ENCODE measurements around the gene CDKL5.
"Not testable (repeated sequence)": the region's sequence is repeated elsewhere in the genome, so short reads cannot be mapped to it uniquely, and the experiment has no call there.

Gene CDKL5

DNA sequence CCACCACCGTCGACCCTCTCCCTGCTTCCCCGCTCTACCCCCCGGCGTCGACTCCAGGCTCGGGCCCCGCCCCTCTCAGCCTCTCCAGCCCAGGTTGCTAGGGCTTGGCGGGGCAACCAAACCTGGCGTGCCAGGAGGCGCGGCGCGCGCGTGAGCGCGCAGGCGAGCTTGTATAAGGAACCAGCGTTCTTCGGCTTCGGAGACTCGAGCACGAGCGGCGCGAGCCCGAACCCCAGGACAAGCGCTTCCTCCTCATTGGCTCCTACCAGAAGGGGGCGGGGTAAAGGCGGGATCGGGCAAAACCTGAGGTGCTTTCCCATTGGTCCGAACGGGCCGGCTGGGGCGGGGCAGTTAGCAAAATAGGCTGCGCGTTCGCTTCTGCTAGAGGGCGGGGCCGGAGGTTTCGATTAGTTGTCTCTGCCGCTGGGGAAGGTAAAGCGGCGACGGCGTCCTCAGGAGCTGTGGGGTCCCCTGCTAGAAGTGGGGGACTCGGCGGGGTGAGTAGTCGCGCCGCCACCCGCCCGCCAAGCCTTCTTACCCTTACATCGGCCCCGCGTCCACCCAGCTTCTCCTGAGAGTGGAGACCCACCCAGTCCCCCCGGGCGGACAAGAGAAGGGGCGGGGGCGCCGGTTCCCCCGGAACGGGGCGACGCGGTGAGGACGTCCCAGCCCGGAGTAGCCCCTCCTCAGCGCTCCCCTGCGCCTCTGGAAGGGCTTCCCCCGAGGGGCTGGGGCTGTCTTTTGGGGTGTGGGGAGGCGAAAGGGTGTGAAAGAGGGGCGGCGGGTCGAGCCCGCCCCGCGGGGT, at the start of gene CDKL5:
Gene CDKL5 (plus strand): TSS at position 410 of the 805 bp plus-strand sequence. CDS start 81,489 bp downstream, outside the sequence.
- DNase-seq (ENCODE audit: low spot score) = peak; percentile 94

DNA sequence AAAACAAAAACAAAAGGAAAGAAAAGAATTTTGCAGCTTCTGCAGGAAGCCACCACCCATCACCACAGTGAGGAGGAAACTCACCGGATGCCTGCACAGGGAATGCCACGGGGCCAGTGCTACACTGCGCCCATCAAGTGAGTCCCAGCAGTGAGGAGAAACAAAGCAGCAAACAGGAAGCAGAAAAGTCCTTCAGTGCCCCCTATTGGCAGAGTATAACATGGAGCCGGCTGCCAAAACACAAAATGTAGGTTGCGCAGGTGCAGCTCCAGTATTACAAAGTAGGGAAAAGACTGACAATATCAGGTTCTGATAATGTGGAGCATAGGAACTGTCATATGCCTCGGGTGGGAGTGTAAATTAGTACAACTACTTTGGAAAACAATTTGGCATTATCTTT, 47.6 kb upstream of the CDKL5 start:
- DNase-seq (ENCODE audit: low spot score) = no peak

DNA sequence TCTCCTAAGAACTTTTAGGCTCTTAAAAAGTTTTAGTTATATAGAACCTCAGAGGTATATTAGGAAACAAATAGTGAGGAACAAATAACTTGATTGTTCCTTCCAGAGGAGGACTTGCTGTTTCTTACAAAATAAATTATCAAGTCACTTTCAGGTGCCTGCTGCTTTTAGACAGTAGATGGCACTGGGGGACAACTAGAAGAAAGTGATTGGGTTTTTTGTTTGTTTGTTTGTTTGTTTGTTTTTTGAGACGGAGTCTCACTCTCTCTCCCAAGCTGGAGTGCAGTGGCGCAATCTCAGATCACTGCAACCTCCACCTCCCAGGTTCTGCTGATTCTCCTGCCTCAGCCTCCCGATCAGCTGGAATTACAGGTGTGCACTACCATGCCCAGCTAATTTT, 35.4 kb upstream of the CDKL5 start:
- no peak for DNase-seq (ENCODE audit: low spot score)

DNA sequence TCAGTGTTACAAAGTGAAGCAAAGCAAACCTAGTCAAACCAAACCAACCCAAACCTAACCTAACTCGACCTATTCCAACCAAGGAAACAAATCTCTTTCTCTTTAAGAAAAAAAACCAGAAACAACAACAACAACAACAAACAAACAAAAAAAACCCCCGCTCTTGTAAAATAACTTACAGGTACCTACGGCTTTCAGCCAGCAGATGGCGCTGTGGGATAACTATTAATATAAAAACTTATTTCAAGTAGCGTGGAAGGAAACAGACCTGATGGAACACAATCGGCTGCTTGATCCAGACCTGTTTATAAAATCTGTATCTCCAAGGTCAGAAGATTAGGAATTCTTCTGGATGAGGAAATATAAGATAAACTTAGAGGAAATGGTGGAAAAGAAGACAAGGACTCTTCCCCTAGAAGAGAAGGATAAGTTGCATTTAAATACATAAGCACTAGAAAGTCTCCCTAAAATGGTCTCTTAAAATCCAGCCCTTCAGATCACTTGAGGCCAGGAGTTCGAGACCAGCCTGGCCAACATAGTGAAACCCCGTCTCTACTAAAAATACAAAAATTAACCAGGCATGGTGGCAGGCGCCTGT, 34.4 kb upstream of the CDKL5 start:
- no peak for DNase-seq (ENCODE audit: low spot score)

DNA sequence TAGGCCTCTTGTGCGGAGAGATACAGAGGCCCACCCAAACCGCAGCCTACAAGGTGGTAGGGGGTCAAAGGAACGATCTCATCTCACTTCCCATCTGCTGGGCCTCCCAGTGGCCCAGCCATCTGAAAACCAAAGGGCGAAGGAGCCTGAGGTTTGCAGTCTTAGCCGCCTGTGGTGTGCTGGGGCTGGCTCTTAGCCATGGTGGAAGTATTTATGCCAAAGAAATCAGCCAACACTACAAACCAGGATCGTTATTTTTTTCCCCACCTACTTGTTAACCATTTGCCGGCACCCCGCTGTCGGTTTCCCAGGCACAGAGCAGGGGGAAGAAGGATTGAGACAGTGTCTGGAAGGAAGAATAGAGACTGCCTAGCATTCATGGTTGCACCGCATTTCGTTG, 30.9 kb upstream of the CDKL5 start:
- no peak for DNase-seq (ENCODE audit: low spot score)

DNA sequence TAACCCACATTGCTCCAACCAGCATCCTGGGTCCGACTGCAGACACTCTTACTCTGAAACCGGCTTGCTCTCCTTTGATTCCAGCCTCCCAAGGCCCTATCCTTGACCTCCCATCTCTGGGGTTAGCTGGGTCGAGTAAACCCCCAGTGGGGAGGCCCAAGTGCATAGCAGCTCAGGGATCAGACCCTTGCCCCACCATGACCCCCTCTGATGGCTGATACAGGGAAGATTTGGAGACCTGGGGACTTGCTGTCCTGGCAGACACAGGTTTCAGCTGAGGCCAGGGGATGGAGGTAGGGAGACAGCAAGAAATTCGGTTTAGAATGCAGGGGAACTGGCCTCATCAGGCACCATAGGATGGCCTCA, 23.6 kb upstream of the CDKL5 start:
- DNase-seq (ENCODE audit: low spot score) = no peak

DNA sequence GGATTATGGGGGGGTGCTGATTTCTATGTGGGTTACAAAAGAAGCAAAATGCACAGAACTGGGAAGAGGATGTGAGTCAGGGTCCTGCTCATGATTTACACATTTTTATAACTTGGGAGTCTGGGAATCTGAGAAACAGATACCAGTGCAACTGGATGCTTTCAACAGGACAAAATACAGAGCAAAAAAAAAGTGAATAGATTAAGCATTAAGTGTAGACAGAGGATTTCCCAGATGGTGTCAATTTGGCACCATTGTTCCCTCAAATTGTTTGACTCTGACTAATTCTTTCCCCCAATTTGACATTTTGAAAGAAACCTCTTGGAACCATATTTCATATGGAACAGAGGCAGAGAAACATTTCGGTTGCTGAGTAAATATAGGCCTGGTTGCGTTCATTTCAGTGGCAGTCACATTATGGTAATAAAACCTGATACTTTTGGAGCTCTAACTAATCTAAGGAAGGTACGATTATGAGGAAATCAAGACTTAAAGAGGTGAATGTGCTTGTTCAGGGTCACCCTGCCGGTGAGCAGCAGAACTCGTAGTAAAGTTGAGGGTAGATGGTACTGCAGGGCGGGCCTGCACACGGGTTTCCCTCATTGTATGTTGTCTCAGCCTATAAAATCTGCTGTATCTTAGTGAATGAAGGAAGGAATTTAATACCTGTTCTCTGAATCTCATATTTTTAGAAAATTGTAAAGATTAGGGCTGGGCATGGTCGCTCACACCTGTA, 18.7 kb upstream of the CDKL5 start:
- DNase-seq (ENCODE audit: low spot score) = no peak

DNA sequence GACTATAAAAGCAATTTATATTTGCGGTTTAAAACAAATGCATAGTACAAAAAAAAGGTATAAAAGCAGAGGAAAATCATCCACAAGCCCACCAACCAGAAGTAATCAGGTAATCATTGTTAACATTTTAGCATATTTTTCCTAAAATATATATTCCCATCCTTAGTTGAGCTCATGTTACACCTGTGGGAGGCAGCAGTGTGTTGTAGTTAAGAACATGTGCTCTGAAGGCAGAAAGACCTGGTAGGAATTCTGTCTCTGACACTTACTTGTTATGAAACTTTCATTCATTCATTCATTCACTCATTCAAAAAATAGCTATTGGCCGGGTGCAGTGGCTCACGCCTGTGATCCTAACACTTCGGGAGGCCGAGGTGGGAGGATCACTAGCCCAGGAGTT, 15.4 kb upstream of the CDKL5 start:
- no peak for DNase-seq (ENCODE audit: low spot score)

DNA sequence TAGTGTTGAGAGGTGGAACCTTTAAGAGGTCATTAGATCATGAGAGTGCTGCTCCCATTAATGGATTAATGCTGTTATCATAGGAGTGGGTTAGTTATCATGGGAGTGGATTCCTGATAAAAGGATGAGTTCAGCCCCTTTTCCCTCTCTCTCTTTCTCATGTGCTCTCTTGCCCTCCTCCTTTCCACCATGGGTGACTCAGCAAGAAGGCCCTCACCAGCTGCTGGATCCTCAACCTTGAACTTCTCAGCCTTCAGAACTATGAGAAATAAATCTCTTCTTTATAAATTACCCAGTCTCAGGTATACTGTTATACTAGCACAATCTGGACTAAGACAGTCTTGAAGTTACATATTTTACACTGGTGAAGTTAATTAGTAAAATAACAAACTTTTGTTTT, 10.0 kb upstream of the CDKL5 start:
- DNase-seq (ENCODE audit: low spot score) = no peak

DNA sequence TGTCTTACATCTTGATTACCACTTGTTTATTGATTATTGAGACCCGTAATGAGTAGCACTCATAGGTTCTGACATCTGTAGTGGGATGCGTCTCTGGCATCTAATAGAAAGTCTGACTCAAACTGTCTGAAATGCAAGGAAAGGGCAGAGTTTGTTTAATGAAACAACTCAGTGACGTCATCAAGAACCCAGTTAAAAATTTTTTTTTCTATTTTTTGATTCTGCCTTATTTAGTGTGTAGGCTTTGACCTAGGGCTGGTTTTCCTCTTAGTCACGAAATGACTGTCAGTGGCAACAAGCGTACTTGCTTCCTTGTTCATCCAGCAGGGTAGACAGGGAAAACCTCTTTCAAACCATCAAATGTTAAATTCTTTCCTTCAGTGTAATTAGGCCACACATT, 3.1 kb upstream of the CDKL5 start:
- DNase-seq (ENCODE audit: low spot score) = no peak

DNA sequence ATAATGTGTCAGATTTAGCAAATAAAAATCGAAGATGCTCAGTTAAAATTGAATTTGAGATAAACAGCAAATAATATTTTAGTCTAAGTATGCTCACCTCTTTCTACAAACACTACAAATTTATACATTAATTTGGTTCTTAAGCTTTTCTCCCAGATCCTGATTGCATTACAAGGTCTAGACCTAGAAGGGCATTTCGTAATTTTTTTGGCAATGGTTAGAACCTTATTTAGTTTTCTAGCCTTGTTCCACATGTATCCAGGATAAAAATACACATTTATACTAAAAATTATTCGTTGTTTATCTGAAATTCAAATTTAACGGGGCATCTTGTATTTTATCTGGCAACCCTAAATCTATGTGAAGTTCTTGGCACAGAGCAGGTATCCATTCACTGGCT, 2.5 kb upstream of the CDKL5 start:
- DNase-seq (ENCODE audit: low spot score) = no peak

DNA sequence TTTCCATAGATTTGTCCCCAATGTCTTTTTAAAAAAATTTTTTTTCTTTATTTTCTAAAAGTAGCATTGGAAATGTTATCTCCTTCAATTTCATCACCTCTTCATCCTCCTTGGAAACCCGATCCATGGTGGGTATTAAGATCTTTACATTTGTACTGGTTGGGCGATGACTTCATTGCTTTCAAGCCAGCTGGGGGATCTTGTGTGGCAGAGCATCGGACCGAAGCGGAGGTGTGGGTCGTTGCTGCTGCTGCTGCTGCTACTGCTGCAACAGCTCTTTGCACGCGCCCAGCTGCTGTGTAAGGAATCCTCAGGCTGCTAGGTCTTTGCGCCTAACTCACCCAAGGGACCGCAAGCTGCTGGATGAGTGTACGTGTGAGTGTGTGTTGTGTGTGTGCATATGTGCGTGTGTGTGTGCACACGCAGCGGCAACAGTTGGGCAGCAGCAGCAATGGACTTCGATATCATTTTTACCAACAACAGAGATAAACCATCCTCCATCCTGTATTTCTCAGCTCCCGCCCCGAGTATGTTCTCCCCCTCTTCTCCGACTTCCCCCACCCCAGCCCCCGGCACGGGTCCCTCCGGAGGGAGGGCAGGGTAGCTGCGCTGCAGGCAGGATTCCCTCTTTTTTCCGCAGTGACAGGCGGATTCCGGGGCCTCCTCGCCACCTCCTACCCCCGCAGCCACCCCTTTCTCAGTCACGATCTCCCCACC, 768 bp upstream of the CDKL5 start:
- no peak for DNase-seq (ENCODE audit: low spot score)

DNA sequence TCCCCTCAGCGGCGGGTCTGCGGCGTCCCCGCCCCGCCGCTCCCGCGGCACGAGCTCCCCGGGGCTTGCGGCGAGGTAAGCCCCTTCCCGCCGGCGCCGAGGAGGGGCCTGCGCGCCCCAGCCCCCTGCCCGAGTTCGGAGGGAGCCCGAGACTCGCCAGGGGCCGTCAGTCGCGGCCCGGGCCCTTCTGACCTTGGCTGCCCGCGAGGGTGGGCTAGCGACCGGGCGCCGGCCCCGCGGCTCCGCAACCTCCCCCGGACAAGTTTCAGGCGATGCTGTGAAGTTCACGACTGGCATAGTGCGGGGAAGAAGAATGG, 554 bp downstream of the CDKL5 start:
- DNase-seq (ENCODE audit: low spot score) = no peak

DNA sequence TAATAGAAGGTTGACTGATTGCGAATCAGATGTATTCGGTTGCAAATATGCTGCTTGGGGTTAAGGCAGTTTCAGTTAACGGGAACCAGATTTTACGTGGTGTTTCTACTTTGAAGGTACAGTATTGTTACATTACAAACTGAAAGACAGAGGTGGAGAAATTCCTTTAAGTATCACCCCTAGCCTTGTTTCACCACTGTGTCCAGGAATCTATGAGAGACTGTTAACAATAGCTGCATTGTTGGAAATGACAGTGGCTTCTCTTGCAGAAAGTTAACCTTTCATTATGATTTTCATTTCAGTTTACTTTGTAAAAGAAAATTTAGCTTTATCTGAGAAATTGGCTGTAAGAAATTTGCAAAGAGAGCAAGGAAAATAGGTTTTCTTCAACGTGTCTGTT, 2.6 kb downstream of the CDKL5 start:
- no peak for DNase-seq (ENCODE audit: low spot score)

DNA sequence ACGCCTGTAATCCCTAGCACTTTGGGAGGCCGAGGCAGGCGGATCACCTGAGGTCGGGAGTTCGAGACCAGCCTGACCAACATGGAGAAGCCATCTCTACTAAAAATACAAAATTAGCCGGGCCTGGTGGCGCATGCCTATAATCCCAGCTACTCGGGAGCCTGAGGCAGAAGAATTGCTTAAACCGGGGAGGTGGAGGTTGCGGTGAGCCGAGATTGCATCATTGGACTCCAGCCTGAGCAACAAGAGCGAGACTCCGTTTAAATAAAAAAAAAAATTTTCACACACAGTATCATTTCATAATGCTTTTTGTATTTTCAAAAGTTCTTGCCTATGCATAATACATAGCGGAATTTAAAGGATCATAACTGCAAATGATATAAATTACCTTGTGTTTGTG, 7.9 kb downstream of the CDKL5 start:
- not testable (repeated sequence) for DNase-seq (ENCODE audit: low spot score)

DNA sequence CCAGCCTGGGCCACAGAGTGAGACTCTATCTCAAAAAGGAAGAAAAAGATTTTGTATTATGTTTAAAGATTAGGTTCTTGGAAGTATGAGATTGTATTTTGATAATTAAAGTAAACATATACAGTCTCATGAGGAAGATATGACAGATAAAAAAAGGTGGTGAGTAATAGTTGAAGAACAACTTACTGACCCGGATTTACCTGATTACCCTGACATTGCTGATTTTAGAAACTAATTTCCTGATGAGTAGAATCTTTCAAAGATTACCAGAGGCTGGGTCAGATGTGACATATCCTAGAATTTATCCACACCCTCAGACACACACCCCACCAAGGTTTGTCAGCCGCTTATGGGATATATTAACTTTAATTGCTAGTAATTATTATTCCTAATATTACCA, 9.5 kb downstream of the CDKL5 start:
- DNase-seq (ENCODE audit: low spot score) = no peak

DNA sequence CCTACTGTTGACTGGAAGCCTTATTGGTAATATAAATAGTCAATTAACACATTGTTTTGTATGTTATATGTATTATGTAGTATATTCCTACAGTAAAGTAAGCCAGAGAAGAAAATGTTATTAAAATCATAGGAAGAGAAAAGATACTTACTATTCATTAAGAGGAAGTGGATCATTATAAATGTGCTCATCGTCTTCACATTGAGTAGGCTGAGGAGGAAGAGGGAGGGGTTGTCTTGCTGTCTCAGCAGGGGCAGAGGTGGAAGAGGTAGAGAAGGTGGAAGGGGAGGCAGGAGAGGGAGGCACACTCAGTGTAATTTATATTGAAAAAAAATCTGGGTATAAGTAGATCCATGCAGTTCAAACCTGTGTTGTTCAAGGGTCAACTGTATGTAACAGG, 10.6 kb downstream of the CDKL5 start:
- DNase-seq (ENCODE audit: low spot score) = no peak

DNA sequence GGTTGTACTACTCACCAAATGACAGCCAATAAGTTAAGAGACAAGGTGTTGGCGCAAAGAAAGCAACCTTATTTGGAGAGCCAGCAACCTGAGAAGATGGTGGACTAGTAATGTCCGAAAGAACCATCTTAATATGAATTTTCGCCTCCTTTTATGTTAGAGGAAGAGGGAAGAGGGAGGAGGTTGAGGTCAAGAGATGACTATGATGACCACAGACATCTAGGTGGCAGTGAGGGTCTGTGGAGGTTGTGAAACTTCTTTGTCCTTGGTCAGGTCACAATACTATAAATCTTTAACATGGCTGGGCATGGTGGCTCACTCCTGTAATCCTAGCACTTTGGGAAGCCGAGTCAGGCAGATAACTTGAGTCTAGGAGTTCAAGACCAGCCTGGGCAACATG, 15.4 kb downstream of the CDKL5 start:
- DNase-seq (ENCODE audit: low spot score) = no peak

DNA sequence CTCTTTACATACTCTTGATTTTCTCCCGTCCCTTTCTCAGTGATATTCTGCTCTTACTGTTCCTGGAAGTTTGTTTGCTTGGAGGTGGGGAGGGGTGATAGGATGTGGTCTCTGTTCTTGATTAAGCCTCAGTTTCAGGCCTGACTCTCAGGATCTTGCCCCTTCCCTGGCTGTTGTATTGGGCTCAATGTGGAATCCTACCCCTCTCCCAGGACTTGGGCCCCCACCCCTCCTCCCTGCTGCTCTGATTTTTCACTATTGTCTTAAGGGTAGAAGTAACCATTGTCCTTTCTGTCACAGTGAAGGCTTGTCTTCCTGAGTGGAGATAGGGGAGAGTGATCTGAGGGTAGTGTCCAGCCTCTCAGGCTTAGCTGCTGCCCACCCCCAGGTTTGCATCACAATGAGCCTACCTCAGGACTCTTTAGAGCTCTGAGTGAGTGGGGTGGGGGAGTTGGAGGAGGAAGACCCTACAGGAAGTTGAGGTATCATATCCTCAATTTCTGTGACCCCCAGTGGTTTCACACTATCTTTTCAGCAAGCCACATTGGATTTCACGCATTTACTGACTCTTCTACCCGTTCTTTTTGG, 16.5 kb downstream of the CDKL5 start:
- DNase-seq (ENCODE audit: low spot score) = no peak

DNA sequence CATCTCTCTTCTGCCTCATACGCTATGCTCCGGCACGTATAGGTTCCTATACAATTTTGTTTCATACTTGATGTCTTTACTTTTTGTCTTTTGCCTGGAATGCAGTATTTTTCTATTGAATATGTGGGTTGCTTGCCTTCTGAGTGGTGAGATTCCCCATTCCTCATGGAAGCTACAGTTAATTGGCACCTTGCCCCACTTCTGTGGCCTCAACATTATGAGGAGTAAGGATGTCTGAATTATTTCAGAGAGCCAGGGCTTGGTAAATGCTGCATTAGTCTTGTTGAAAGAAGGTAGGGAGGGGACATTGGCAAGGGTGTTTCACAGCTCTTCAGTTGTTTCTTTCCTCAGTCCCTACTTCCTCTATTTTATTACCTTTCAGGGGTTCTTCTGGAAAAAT, 23.0 kb downstream of the CDKL5 start:
- DNase-seq (ENCODE audit: low spot score) = no peak

DNA sequence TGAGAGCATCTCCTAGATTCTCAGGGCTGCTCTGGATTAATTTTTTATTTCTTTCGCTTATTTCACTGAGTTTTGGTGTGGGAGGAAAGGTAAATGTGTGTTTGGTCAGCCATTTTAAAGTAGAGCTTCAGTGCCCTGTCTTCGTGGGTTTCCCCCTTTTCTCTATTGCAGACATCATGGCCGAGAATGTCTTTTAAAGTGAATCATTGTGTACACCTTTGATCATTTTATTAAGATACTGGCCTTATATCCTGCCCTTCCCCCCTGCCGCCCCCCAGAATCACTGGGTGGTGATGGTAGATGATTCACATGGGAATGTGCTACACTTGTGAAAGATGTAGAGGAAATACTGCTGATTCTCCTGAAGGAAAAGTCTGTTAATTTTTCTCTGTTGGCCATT, 23.8 kb downstream of the CDKL5 start:
- DNase-seq (ENCODE audit: low spot score) = no peak

DNA sequence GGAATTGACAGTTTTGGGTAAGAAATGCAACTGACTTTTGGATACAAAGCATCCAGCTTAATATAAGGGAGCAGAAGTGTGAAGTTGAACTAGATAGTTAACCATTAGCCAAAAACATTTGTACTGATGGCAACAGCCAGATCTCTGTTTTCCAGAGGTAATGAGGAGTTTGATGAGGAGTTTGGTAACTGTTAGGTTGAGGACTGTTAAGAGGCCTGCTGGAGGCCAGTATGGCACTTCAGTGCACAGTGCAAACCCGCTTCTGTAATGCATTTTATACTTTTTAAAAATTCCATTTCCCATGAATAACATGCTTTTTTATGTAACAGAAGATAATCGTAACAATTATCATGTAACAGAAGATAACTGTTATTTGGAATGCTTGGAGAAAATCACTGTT, 30.0 kb downstream of the CDKL5 start:
- no peak for DNase-seq (ENCODE audit: low spot score)

DNA sequence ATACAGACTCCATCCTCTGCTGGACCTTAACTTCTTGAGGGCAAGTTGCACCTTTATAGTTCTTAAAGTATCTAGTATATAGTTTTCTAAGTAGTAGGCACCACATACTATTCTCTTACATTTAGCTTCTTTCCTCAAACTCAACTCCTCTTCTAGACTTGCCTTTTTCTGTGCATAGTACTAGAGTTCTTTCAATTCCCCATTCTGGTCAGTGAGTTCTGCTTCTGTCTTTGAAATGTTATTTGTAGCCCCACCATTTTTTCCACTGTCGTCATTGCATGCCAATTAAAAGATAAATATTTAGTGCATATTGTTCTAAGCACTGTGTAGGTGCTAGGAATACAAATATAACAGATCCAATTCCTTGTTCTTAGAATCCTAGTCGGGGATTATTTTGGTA, 31.6 kb downstream of the CDKL5 start:
- DNase-seq (ENCODE audit: low spot score) = no peak

Measured in left forelimb (tissue), 1 donor.